ENCODE measurements around the gene NRP2.

GRCh38 chr2:205642599-205643356, 39.5 kb upstream of the NRP2 start:
- TF ChIP-seq CTCF (IDR thresholded peaks at IDR 0.05) = no peak
- no peak for TF ChIP-seq POLR2AphosphoS5 (IDR thresholded peaks at IDR 0.05)

All from esophagus muscularis mucosa (tissue), 3 donors.